Mesendoderm (in vitro differentiated cells): Measurements from ENCODE around the gene SOCS6.

Experiments
- DNase-seq: peaks from one replicate; pipeline ENCODE4 v3.0.0; 2013
- H2AK5ac ChIP-seq: 2 replicates; pipeline ENCODE4 v1.6.1; 2013; ENCODE audit warnings: low read length, inconsistent platforms
- H2BK120ac ChIP-seq: 2 replicates; pipeline ENCODE4 v1.6.1; 2013; ENCODE audit warnings: low read depth, mild to moderate bottlenecking, low read length, moderate library complexity, mixed read lengths
- H2BK15ac ChIP-seq: replicated peaks from 2 replicates; pipeline ENCODE4 v1.6.1; 2013; ENCODE audit warnings: low read depth, mild to moderate bottlenecking, moderate library complexity
- H2BK5ac ChIP-seq: 2 replicates; pipeline ENCODE4 v1.6.1; 2013; ENCODE audit warnings: low read length, inconsistent platforms
- H3K18ac ChIP-seq: 2 replicates; pipeline ENCODE4 v1.6.1; 2013; ENCODE audit warnings: mild to moderate bottlenecking, low read length, mixed read lengths
- H3K23ac ChIP-seq: one replicate; pipeline ENCODE4 v1.6.1; 2013; ENCODE audit warnings: low read length
- H3K27ac ChIP-seq: 2 replicates; pipeline ENCODE4 v1.5.1; 2013; ENCODE audit warnings: low read depth, mild to moderate bottlenecking, inconsistent platforms, low read length, moderate library complexity
- H3K27me3 ChIP-seq: 2 replicates; pipeline ENCODE4 v1.6.1; 2013; ENCODE audit warnings: low read length, control low read depth, mild to moderate bottlenecking, inconsistent platforms; ENCODE audit not compliant: insufficient read depth, poor library complexity
- H3K36me3 ChIP-seq: 2 replicates; pipeline ENCODE4 v1.6.1; 2013; ENCODE audit warnings: low read length, inconsistent platforms; ENCODE audit not compliant: control insufficient read depth, insufficient read depth
- H3K4ac ChIP-seq: one replicate; pipeline ENCODE4 v1.6.1; 2013; ENCODE audit warnings: low read depth, mild to moderate bottlenecking, low read length, moderate library complexity
- H3K4me1 ChIP-seq: 2 replicates; pipeline ENCODE4 v1.6.1; 2013; ENCODE audit warnings: low read depth, low read length, inconsistent platforms; ENCODE audit not compliant: control insufficient read depth
- H3K4me2 ChIP-seq: 2 replicates; pipeline ENCODE4 v1.6.1; 2013; ENCODE audit warnings: low read length
- H3K4me3 ChIP-seq: 2 replicates; pipeline ENCODE4 v1.5.1; 2013; ENCODE audit warnings: mild to moderate bottlenecking, low read length
- H3K56ac ChIP-seq: one replicate; pipeline ENCODE4 v1.6.1; 2013; ENCODE audit warnings: low read length
- H3K79me1 ChIP-seq: 2 replicates; pipeline ENCODE4 v1.6.1; 2013; ENCODE audit warnings: low read length, inconsistent platforms
- H3K79me2 ChIP-seq: 2 replicates; pipeline ENCODE4 v1.6.1; 2013; ENCODE audit warnings: mild to moderate bottlenecking, low read length; ENCODE audit not compliant: control insufficient read depth, insufficient read depth
- H3K9ac ChIP-seq: 2 replicates; pipeline ENCODE4 v1.6.1; 2013; ENCODE audit warnings: low read length, inconsistent platforms
- H4K5ac ChIP-seq: one replicate; pipeline ENCODE4 v1.6.1; 2013; ENCODE audit warnings: low read length
- H4K8ac ChIP-seq: one replicate; pipeline ENCODE4 v1.6.1; 2013; ENCODE audit warnings: low read depth, mild to moderate bottlenecking, control low read depth, low read length, moderate library complexity
- WGBS: extraction: QIAGEN DNeasy Blood & Tissue Kit; methylation state at CpG from one replicate; pipeline ENCODE4 v1.1.7; 2013; ENCODE audit warnings: low lambda C conversion rate, missing lambda C conversion rate; ENCODE audit not compliant: insufficient coverage; ENCODE audit errors: extremely low coverage; 5-methylcytosine and 5-hydroxymethylcytosine counted together

Gene SOCS6

DNA sequence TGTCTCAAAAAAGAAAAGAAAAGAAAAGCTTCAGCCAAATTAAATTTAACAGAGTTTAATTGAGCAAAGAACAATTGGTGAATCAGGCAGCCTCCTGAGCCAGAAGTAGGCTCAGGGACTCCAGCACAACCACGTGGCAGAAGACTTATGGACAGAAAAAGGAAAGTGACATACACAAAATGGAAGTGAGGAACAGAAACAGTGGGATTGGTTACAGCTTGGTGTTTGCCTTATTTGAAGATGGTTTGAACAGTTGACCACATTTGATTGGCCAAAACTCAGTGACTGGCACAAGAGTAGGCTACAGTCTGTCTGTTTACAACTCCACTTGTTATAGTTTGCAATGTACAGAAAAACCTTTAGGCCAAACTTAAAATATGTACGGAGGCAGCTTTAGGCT is 83.1 kb downstream of the SOCS6 start:
- no peaks in the 10 kb centered on the region for H3K36me3 ChIP-seq
- H3K4me1 ChIP-seq = no peaks in the 10 kb centered on the region
- H3K4me3 ChIP-seq = no peak overlapping the region
- no peak overlapping the region for H3K27ac ChIP-seq
- no peak overlapping the region for H4K8ac ChIP-seq
- H3K4me2 ChIP-seq = no peak overlapping the region
- DNase-seq = no peak
- H3K79me2 ChIP-seq = no peaks in the 10 kb centered on the region
- H2BK15ac ChIP-seq = no peak overlapping the region
- H2AK5ac ChIP-seq = no peak overlapping the region
- no peak overlapping the region for H3K4ac ChIP-seq
- no peak overlapping the region for H3K23ac ChIP-seq
- no peak overlapping the region for H4K5ac ChIP-seq
- no peak overlapping the region for H2BK5ac ChIP-seq
- H2BK120ac ChIP-seq = no peak overlapping the region
- H3K18ac ChIP-seq = no peak overlapping the region
- no peaks in the 10 kb centered on the region for H3K79me1 ChIP-seq
- no peak overlapping the region for H3K56ac ChIP-seq
- no peaks in the 10 kb centered on the region for H3K27me3 ChIP-seq
- no peak overlapping the region for H3K9ac ChIP-seq
- WGBS = no CpG with 5 or more reads among the region's 2 CpGs

DNA sequence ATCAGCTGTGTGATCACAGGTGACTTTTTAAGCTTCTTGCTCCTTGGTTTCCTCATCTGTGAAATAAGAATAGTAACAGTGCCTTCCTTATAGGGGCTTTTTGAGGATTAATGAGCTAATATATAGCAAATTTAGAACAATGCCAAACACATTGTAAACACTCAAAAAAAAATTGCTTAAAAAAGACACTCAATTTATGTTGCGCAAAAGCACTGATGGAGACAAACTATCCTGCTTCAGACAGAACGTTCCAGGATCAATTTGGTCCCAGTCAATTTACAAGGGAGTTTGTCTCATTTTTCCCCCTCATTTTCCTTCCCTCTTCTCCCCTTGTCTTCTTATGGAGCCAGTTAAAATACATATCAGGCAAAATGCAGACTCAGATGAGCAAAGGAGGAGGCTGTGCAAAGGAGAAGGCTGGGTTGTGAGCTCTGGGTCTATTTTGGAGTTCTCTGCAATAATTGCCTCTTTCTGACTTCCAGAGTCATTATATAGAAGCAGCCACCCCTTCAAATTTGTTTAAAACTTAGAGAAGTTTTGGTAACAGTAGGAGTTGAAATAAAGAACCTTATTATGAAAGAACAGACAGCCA is 83.7 kb downstream of the SOCS6 start:
- H3K27me3 ChIP-seq = no peaks in the 10 kb centered on the region
- H3K79me2 ChIP-seq = no peaks in the 10 kb centered on the region
- DNase-seq = no peak
- no peak overlapping the region for H3K23ac ChIP-seq
- H3K36me3 ChIP-seq = no peaks in the 10 kb centered on the region
- H3K4me3 ChIP-seq = no peak overlapping the region
- no CpG with 5 or more reads among the region's 2 CpGs for WGBS
- H3K4me2 ChIP-seq = no peak overlapping the region
- H2BK5ac ChIP-seq = no peak overlapping the region
- no peak overlapping the region for H2AK5ac ChIP-seq
- H4K8ac ChIP-seq = no peak overlapping the region
- no peak overlapping the region for H2BK15ac ChIP-seq
- H3K56ac ChIP-seq = no peak overlapping the region
- H3K18ac ChIP-seq = peak overlapping the region; percentile 80
- H2BK120ac ChIP-seq = no peak overlapping the region
- no peak overlapping the region for H4K5ac ChIP-seq
- no peak overlapping the region for H3K9ac ChIP-seq
- H3K79me1 ChIP-seq = no peaks in the 10 kb centered on the region
- H3K27ac ChIP-seq = no peak overlapping the region
- H3K4ac ChIP-seq = peak overlapping the region; percentile 8
- no peaks in the 10 kb centered on the region for H3K4me1 ChIP-seq

DNA sequence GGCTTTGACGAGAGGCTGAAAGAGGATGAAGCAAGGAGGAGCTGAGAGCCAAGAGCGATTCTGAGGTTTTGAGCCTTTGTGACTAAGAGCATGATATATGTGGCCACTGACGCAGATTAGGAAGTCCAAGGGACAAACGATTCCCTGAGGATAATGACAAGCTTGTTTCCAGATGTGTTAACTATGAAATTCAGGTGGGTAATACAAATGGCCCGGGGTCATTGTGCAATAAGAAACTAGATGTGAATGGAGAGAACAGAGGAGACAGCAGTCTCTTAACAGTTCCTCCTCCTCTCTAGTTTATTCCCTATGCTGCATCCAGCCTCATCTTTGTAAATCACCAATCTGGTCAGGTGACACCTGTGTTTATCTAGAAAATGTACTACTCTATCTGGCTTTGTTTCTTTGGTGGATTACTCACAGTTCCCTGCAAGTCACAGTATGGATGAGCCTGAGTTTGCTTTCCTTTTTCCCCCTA is 84.2 kb downstream of the SOCS6 start:
- Histone ChIP-seq H4K8ac (no peak overlapping the region), H3K4me3 (no peak overlapping the region), H3K4me1 (no peaks in the 10 kb centered on the region), H3K36me3 (no peaks in the 10 kb centered on the region), H3K79me1 (no peaks in the 10 kb centered on the region), H2BK15ac (no peak overlapping the region), H3K9ac (no peak overlapping the region), H2BK5ac (no peak overlapping the region), H3K4me2 (no peak overlapping the region), H3K27ac (no peak overlapping the region), H3K18ac (peak overlapping the region; percentile 80), H4K5ac (no peak overlapping the region), H2AK5ac (no peak overlapping the region), H2BK120ac (no peak overlapping the region), H3K23ac (no peak overlapping the region), H3K4ac (peak overlapping the region; percentile 8), H3K79me2 (no peaks in the 10 kb centered on the region), H3K27me3 (no peaks in the 10 kb centered on the region), H3K56ac (no peak overlapping the region)
- no CpG with 5 or more reads among the region's 5 CpGs for WGBS
- peak; percentile 51 for DNase-seq

DNA sequence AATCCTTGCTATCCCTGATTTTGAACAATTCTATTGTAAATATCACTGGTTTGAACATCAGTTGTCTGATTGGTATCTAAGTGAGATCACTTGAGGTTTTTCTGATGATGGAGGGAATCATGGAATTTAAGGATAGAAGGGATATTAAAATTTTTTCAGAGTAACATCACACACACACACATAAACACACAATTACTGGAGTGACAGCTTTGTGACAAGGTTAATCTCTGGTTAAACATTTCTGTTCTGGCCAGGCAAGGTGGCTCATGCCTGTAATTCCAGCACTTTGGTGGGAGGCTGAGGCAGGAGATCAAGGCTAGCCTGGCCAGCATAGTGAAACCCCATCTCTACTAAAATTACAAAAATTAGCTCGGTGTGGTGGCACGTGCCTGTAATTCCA is 85.3 kb downstream of the SOCS6 start:
- DNase-seq = no peak
- no peak overlapping the region for H3K4me3 ChIP-seq
- no peak overlapping the region for H2AK5ac ChIP-seq
- H2BK15ac ChIP-seq = peak overlapping the region; percentile 85
- H3K27ac ChIP-seq = no peak overlapping the region
- H3K4ac ChIP-seq = no peak overlapping the region
- WGBS = no CpG with 5 or more reads among the region's 2 CpGs
- no peaks in the 10 kb centered on the region for H3K79me2 ChIP-seq
- no peaks in the 10 kb centered on the region for H3K79me1 ChIP-seq
- no peak overlapping the region for H4K8ac ChIP-seq
- H3K36me3 ChIP-seq = no peaks in the 10 kb centered on the region
- H2BK5ac ChIP-seq = no peak overlapping the region
- no peak overlapping the region for H4K5ac ChIP-seq
- H3K4me1 ChIP-seq = no peaks in the 10 kb centered on the region
- H3K4me2 ChIP-seq = no peak overlapping the region
- H3K27me3 ChIP-seq = no peaks in the 10 kb centered on the region
- H3K18ac ChIP-seq = no peak overlapping the region
- no peak overlapping the region for H3K56ac ChIP-seq
- H3K23ac ChIP-seq = no peak overlapping the region
- H3K9ac ChIP-seq = no peak overlapping the region
- H2BK120ac ChIP-seq = no peak overlapping the region

DNA sequence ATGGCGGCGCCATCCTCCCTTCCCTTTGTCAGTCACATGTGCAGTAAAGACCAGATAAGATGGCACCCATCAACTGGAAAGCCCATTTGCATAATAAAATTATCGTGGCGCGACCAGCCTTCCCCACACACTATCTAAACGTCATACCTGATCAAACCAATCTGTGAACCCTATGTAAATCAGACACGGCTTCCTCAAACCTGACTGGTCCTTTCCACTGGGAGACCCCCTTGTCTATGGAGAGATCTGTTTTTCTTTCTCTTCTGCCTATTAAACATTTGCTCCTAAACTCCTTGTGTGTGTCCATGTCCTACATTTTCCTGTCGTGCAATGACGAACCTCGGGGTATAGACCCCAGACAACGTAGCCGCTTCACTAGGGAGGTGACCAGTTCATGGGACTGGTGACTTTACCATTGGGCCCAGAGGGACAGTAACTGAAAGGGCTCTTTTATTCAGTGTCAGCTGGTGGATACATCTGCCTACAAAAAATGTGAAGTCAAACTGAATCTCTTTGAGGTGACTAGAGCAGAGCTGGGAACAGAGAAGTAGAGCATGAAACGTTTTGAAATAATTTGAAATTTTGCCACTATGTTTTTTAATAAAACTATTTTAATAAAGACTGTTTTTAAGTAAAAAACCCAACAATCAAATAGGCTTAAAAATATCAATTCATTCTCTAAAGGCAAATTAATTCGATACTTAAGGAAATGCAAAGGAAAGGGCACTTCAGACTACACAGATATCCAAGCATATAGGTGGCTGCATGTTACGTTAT is 87.5 kb downstream of the SOCS6 start:
- Histone ChIP-seq H4K5ac (no peak overlapping the region), H2AK5ac (no peak overlapping the region), H2BK120ac (no peak overlapping the region), H3K23ac (no peak overlapping the region), H3K79me2 (no peaks in the 10 kb centered on the region), H2BK15ac (no peak overlapping the region), H2BK5ac (no peak overlapping the region), H3K4me3 (no peak overlapping the region), H3K27me3 (no peaks in the 10 kb centered on the region), H3K4ac (no peak overlapping the region), H3K18ac (no peak overlapping the region), H3K79me1 (no peaks in the 10 kb centered on the region), H3K36me3 (no peaks in the 10 kb centered on the region), H3K27ac (no peak overlapping the region), H3K4me2 (no peak overlapping the region), H3K9ac (no peak overlapping the region), H3K56ac (no peak overlapping the region), H3K4me1 (no peaks in the 10 kb centered on the region), H4K8ac (no peak overlapping the region)
- DNase-seq = no peak
- no CpG with 5 or more reads among the region's 15 CpGs for WGBS
